HAP-1 (cell line): ENCODE measurements around the gene NECTIN1.

Experiments used
- DNase-seq, 2 experiments: peaks; one replicate each; pipeline ENCODE4 v3.0.0-alpha.2; 2016 to 2020; ENCODE audit warnings: low spot score in 2 of 2
- H3K27me3 ChIP-seq: fragments of 250-450 bp; sonication (Bioruptor Pico); 2 replicates; pipeline ENCODE4 v1.5.1; 2020; ENCODE audit warnings: low read depth, mild to moderate bottlenecking, moderate library complexity
- H3K36me3 ChIP-seq: fragments of 250-450 bp; sonication (Bioruptor Pico); replicated peaks from 2 replicates; pipeline ENCODE4 v1.5.1; 2020; ENCODE audit warnings: mild to moderate bottlenecking
- H3K4me1 ChIP-seq: fragments of 250-450 bp; sonication (Bioruptor Pico); 2 replicates; pipeline ENCODE4 v1.5.1; 2020; ENCODE audit warnings: mild to moderate bottlenecking
- H3K4me3 ChIP-seq: fragments of 250-450 bp; sonication (Bioruptor Pico); 2 replicates; pipeline ENCODE4 v1.5.1; 2020; ENCODE audit warnings: mild to moderate bottlenecking, moderate library complexity
- H3K9me3 ChIP-seq: fragments of 250-450 bp; sonication (Bioruptor Pico); 2 replicates; pipeline ENCODE4 v1.5.1; 2020; ENCODE audit warnings: mild to moderate bottlenecking, moderate library complexity
- in situ Hi-C: fragments of 300-500 bp; cut with MboI; formaldehyde crosslinking; loops from 3 replicates; pipeline ENCODE4 v1.14.3; 2020; ENCODE audit warnings: low sequenced_read_pairs, inconsistent platforms, mixed read lengths

NECTIN1 gene

DNA sequence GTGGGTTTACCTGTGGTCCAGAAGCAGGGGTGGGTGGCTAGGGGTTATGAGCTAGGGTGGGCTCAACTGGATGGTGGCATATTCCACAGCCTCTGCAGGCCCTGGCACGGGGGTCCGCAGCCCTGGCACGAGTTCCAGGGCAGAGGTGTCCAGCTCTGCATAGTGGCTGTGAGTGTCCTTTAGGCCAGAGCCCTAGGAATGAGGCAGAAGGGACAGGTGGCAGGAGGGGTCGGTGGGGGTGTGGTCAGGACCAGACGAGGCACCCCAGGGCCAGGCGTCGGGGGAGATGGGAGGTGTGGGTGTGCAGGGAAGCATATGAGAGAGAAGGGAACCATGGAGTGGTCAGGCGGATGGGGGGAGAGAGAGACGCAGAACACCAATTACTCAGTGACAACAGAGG, 99.9 kb downstream of the NECTIN1 start:
- H3K9me3 ChIP-seq = no peaks in the 10 kb centered on the region
- H3K4me3 ChIP-seq = no peak overlapping the region
- DNase-seq = no peak
- no peaks in the 10 kb centered on the region for H3K4me1 ChIP-seq
- H3K27me3 ChIP-seq = no peaks in the 10 kb centered on the region; the same call in 1 of the 2 replicates
- no peaks in the 10 kb centered on the region for H3K36me3 ChIP-seq
- in situ Hi-C loops = no loop called here

DNA sequence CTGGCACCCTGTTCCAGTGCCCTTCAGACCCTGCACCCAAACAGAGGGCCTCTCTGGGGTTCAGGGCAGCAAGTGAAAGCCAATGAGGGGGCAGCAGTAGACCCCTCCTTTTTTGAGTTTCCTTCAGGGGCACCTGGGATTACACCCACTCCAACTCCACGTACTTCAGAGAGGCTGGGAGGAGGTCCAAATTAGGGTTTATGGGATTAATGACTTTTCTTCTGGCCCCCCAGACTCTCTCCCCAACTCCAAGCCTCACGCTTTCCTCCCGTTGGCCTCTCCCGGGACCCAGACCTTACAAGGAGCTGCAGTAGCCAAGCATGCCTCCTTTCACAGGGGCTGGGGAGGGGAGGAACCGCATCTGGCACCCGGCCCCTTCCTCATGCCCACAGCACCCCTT, 101.7 kb downstream of the NECTIN1 start:
- H3K27me3 ChIP-seq = no peaks in the 10 kb centered on the region; the same call in 1 of the 2 replicates
- no peaks in the 10 kb centered on the region for H3K4me1 ChIP-seq
- no peaks in the 10 kb centered on the region for H3K36me3 ChIP-seq
- in situ Hi-C loops = no loop called here
- H3K9me3 ChIP-seq = no peaks in the 10 kb centered on the region
- no peak for DNase-seq
- H3K4me3 ChIP-seq = no peak overlapping the region

DNA sequence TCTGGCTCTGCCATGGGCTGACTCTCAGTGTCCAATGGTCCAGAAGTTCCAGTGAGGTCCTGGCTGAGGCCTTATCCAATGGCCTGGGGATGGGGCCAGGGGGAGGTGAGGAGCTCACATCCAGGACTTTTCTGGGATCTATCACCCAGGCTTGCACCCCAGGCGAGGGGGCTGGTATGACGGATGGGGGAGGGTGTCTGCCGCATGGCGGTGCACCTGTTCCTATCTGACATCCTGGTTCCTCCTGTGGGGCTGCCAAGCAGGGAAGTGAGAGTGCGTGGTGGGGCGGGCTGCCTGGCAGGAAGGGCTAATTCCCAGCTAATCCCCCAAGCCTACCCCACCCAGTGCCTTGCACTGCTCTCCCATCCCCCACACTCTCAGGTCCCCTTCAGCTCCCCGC, 102.1 kb downstream of the NECTIN1 start:
- H3K4me3 ChIP-seq = no peak overlapping the region
- no peak for DNase-seq
- no peaks in the 10 kb centered on the region for H3K36me3 ChIP-seq
- in situ Hi-C loops = no loop called here
- no peaks in the 10 kb centered on the region; the same call in 1 of the 2 replicates for H3K27me3 ChIP-seq
- H3K9me3 ChIP-seq = no peaks in the 10 kb centered on the region
- H3K4me1 ChIP-seq = no peaks in the 10 kb centered on the region

DNA sequence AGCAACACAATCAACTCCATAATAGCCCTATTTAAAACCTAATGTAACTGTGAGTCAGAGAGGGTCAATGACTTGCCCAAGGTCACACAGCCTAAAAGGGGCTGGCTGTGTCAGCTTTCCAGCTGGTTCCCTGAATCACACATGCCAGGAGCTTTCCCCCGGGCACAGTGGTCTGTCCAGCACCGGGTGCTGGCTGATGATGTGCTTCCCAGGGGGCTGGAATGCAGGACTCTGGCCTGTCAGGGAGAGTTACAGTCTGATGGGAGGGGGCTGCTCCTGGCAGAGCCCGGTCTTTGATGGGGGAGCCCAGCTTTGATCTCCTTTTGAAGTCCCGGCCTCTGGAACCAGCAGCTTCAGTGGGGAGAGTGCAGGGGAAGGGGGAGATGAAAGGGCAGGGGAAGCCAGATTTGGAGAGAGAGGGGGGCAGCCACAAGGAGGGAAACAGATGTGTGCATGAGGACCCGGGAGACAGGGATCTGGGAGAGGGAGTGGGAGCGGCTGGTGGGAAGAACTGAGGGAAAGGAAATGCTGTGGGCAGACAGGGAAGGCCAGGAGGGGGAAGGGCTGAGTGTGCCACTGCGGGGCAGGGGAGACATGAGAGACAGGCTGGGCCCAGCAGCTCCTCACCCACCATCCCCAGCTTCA, 102.7 kb downstream of the NECTIN1 start:
- DNase-seq = no peak
- in situ Hi-C loops = no loop called here
- Histone ChIP-seq H3K36me3 (no peaks in the 10 kb centered on the region), H3K4me1 (no peaks in the 10 kb centered on the region), H3K27me3 (no peaks in the 10 kb centered on the region; the same call in 1 of the 2 replicates), H3K4me3 (no peak overlapping the region), H3K9me3 (no peaks in the 10 kb centered on the region)

DNA sequence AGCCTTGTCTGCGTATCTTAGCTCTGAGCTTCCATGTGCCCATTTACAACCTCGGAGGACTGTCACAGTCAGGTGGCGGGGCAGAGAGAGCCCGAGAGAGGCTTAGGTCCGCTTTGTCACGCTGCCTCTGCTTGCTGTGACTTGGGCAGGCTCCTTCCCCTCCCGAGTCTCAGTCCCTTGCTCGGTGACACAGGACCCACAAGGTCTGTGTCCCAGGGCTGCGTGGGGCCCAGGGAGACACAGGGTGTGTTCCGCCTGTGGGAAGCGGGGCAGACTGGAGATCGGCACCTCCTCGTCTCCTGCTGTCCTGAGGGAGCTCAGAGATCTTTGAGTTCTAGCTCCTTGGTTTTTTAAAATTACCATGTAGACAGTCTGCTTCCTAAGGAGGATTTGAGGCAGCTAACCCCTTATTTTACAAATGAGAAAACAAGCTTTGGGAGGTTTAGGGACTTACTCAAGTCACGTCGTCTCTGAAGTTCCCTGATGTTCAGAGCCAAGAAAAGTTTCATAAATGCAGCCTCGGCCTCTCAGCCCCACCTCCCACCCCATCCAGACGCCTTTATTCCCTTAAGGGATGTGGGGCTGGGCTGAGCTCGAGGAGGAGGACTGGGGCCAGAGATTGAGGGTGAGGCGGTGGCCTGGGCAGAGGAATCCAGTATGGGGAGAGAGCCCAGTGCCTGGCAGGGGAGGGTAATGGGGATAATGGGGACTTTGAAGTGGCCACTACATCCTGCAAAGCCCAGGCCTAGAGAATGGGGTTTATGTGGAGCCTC, 103.6 kb downstream of the NECTIN1 start:
- H3K36me3 ChIP-seq = no peaks in the 10 kb centered on the region
- in situ Hi-C loops = no loop called here
- no peak overlapping the region for H3K4me3 ChIP-seq
- no peaks in the 10 kb centered on the region for H3K4me1 ChIP-seq
- no peak for DNase-seq
- H3K9me3 ChIP-seq = no peaks in the 10 kb centered on the region
- no peaks in the 10 kb centered on the region; the same call in 1 of the 2 replicates for H3K27me3 ChIP-seq

DNA sequence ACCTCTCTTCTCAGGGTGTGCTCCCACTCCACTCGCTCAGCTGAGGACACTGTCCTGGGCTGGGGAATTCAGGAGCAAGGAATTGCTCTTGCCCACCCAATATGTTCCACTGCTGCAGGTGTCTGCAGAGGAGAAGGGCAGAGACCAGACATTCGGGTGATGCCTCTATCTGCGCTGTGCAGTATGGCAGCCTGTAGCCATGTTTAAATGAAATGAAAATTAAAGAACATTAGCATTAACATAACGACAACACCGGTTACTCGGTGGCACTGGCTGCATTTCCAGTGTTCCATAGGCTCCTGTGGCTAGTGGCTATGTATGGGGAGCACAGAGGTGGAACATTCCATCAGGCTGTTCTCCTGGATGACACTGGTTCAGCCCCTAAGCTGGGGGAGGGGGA, 104.4 kb downstream of the NECTIN1 start:
- no peaks in the 10 kb centered on the region for H3K36me3 ChIP-seq
- H3K4me3 ChIP-seq = no peak overlapping the region
- H3K27me3 ChIP-seq = no peaks in the 10 kb centered on the region
- DNase-seq = no peak
- H3K9me3 ChIP-seq = no peaks in the 10 kb centered on the region
- no peaks in the 10 kb centered on the region for H3K4me1 ChIP-seq
- in situ Hi-C loops = no loop called here

DNA sequence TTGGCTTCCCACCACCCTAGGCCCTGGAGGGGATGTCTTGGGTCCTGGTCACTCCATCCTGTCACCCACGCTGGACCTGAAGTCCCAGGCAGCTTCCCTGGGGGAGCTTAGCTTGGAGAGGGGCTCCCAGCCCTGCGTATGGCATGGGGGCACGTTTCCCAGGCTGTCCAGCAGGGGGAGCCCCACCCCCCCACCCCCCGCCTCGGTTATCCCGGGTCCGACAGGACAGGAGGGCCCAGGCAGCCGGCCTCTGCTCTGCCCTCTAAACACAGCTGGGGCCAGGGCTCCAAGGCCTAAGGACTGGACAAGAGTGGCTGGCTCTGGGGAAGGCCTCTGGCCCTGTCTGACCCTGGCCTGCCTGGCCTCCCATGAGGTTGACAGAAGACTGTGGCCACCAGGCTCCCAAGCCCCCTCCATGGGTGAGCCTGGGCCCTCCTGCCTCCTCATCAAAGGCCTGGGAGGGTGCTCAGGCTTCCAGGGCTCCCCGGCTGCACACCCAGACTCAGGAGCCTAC, 104.8 kb downstream of the NECTIN1 start:
- no peaks in the 10 kb centered on the region for H3K4me1 ChIP-seq
- no peaks in the 10 kb centered on the region for H3K27me3 ChIP-seq
- DNase-seq = peak in 1 of 2 experiments; percentile 38
- H3K4me3 ChIP-seq = no peak overlapping the region
- in situ Hi-C loops = no loop called here
- no peaks in the 10 kb centered on the region for H3K36me3 ChIP-seq
- H3K9me3 ChIP-seq = no peaks in the 10 kb centered on the region

DNA sequence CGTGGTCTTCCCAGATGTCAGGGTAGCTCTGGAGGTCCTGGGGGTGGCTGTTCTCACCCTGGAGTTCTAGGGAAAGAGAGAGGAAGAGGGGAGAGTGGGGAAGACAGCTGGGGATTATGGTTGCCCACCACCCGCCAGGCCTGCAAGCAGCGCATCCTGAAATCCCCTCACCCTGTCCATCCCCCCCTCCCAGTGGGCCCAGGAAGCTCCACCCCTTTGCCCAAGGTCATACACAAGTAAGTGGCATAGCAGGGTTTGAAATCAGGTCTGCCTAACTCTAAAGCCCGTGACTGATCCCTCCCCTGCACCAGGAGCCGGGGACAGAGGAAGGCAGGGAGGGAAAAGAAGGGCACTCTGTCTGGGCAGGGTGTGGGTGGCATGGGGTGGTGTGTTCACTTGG, 105.3 kb downstream of the NECTIN1 start:
- H3K36me3 ChIP-seq = no peaks in the 10 kb centered on the region
- DNase-seq = no peak
- no peaks in the 10 kb centered on the region for H3K4me1 ChIP-seq
- no peaks in the 10 kb centered on the region for H3K27me3 ChIP-seq
- in situ Hi-C loops = no loop called here
- H3K4me3 ChIP-seq = no peak overlapping the region
- H3K9me3 ChIP-seq = no peaks in the 10 kb centered on the region

DNA sequence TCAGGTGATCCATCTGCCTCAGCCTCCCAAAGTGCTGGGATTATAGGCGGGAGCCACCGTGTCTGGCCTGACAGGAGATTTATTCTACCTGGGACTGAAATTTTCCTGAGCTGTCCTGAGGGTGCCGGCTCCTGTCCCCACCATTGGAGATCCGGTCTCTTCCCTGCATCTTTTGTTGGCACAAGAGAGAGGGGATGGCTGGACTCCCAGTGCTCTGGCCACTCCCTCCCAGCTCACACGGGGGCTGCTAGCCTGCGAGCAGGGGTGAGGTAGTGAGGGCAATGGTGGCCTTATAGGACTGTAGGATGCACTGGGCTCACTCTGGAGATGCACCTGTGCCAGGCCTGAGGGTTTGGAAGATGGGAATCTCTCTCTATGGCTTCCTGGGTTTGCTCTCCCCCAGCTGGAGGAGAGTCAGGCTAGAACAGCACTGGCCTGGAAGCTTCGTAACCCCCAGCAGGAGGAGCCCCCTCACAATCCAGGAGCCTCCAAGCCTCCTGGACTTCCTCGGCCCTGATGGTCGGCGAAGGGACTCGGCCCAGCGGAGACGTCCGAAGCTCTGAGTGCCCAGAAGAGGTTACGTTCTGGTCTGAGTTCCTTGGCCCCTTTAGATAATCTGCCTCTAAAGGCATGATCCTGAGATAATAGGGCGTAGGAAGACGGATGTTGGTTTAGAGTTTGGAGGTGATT, 106.4 kb downstream of the NECTIN1 start:
- Histone ChIP-seq H3K9me3 (no peaks in the 10 kb centered on the region), H3K27me3 (no peaks in the 10 kb centered on the region), H3K36me3 (no peaks in the 10 kb centered on the region), H3K4me3 (no peak overlapping the region), H3K4me1 (peaks cover 3% of the 10 kb centered on the region; the same call in 1 of the 2 replicates)
- no peak for DNase-seq
- in situ Hi-C loops = no loop called here

DNA sequence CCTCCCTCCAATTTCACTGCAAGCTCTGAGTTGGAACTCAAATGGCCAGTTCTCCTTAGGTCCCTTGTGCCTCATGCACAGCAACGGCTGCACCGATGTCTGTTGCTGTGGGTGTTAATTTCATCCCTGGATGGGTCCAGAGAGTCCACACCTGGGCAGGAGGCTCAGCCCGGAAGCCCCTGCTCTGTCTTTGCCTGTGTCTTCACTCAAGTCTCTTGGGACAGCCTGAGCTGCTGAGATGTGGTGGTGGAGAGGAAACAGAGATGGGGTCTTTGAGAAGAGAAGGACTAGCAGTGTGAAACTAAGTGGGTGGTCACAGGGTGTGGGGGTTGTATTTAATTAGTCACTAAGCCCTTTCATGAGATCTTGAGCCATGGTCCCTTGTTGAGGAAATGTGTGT, 109.3 kb downstream of the NECTIN1 start:
- no peak overlapping the region for H3K4me3 ChIP-seq
- H3K4me1 ChIP-seq = peaks cover 3% of the 10 kb centered on the region; the same call in 1 of the 2 replicates
- H3K36me3 ChIP-seq = no peaks in the 10 kb centered on the region
- H3K27me3 ChIP-seq = no peaks in the 10 kb centered on the region
- no peaks in the 10 kb centered on the region for H3K9me3 ChIP-seq
- no peak for DNase-seq
- in situ Hi-C loops = no loop called here

DNA sequence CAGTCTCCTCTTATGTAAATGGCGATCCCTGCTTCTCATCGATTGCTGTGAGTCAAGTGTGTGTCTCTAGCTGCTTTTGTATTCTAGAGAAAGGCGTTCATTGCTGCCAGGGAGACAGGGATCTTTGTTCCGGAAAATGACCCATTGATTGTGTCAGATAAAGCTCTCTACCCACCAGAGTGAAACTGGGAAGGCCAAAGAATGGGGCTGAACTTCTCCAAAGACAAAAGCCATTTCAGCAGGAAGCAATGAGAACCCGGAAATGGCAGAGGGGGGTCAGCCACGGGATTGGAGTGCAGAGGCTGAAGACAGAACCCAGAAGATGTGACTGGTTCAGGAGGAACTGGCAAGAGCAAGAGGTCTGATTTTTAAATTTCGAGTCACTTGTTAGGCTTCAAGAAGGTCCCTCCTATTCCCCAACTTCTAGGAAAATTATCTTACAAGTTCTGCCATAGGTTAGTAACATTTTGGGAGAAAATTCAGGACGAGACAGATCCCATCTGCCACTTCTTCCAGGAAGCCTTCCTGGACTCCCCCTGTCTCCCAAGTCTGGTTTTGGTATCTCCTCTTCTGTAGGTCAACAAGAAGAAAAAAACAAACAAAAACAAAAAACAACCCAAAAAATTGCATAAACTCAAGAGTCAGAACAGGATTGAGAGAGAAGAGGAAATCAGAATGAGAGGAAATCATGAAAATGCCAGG, 110.6 kb downstream of the NECTIN1 start:
- in situ Hi-C loops = no loop called here
- DNase-seq = peak; percentile 6 to 25
- H3K27me3 ChIP-seq = no peaks in the 10 kb centered on the region

DNA sequence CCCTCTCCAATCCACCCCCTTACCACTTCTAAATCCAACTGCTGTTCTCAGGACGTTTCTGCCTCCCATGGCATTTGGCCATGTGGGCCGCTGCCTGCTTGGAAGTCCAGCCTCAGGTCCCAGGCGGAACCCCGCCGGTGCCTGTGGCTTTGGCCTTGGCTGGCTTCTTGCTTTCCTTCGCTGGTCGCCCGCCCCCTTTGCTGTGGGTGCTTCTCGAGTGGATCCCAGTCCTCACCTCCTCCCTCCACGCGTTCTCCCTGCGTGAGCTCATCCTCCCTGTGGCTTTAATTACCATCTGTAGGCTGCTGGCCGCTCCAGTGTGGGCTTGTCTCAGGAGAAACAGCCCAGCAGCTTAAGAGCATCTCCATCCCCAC, 111.7 kb downstream of the NECTIN1 start:
- no peaks in the 10 kb centered on the region for H3K36me3 ChIP-seq
- H3K4me1 ChIP-seq = peaks cover 3% of the 10 kb centered on the region; the same call in 1 of the 2 replicates
- no peak for DNase-seq
- in situ Hi-C loops = no loop called here
- H3K4me3 ChIP-seq = no peak overlapping the region
- no peaks in the 10 kb centered on the region for H3K9me3 ChIP-seq
- no peaks in the 10 kb centered on the region for H3K27me3 ChIP-seq

More for the DNA sequence above, 110.6 kb downstream of the NECTIN1 start:
- H3K4me1 ChIP-seq = peaks cover 3% of the 10 kb centered on the region; the same call in 1 of the 2 replicates
- H3K9me3 ChIP-seq = no peaks in the 10 kb centered on the region
- H3K36me3 ChIP-seq = no peaks in the 10 kb centered on the region
- H3K4me3 ChIP-seq = no peak overlapping the region

DNA sequence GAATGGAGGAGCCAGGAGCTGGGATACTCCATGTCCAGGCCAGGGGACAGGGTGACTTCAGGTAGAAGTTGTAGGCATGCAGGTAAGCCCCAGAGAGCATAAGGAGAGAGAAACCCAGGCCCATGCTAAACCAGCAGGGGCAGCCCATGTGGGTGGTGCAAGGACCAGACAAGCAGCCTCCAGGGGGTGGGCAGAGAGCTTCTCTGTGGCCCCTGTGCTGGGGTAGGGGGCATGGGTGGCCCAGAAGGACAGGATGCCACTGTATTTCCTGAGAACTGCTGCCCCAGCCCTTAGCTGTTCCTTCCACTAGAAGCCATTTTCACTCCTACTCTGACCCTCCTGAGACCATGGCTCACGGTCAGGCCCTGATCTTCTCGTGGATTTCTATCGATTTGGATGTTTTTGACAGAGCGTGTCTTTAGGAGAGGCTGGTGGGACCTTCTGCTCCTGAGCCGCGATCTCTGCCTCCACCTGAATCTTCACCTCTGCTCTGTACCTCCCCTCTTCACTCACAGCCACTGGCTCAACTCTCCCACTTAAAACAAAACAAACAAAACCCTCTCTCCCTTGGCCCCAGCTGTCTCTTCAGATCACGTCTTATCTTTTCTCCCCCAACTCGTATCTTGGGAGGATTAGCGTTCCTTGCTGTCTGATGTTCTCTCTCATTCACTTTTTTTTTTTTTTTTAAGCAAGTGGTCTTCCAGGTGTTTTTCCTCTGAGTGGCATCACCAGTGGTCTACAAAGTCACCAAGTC, 112.2 kb downstream of the NECTIN1 start:
- no peak overlapping the region for H3K4me3 ChIP-seq
- H3K4me1 ChIP-seq = peaks cover 3% of the 10 kb centered on the region; the same call in 1 of the 2 replicates
- H3K9me3 ChIP-seq = peaks cover 3% of the 10 kb centered on the region
- no peaks in the 10 kb centered on the region for H3K27me3 ChIP-seq
- no peak for DNase-seq
- H3K36me3 ChIP-seq = no peaks in the 10 kb centered on the region
- in situ Hi-C loops = no loop called here
